ENCODE data around the gene HS1BP3.

Gene HS1BP3

DNA sequence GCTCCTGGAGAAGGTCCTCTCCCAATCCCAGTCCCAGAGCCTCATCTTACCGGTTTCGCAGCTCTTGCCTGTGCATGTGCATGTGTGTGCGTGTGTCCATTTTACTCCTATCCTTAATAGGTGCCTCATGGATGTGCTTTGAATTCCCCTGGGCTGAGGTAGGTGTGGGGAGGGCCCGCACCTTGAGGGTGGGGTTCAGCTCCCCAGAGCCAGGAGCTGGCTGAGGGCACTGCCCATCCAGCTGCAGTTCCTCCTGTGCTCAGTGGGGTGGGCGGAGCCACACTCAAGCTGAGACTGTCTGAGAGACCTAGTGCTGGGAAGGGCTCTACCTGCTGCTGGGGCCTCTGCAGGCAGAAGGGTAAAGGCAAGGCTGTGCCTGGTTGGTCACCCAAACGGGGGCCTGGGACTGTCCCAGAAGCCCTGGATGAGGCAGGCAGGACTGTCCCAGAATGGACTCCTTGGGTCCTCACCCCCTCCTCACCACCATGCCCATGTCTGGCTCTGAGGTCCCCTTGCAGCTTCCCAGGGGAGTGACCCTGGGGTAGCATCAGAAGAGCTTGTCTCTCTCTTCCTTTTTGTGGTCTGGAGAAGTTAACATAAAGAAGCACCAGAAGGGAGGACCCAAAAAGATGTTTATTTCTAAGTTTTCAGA is 24.9 kb upstream of the HS1BP3 start:
- in situ Hi-C loops (cut with HindIII; ENCODE audit: low sequenced_read_pairs), result loop anchor here (5.0 kb wide), 1 partner anchor 291 kb away; no protein-coding TSS in a partner anchor

DNA sequence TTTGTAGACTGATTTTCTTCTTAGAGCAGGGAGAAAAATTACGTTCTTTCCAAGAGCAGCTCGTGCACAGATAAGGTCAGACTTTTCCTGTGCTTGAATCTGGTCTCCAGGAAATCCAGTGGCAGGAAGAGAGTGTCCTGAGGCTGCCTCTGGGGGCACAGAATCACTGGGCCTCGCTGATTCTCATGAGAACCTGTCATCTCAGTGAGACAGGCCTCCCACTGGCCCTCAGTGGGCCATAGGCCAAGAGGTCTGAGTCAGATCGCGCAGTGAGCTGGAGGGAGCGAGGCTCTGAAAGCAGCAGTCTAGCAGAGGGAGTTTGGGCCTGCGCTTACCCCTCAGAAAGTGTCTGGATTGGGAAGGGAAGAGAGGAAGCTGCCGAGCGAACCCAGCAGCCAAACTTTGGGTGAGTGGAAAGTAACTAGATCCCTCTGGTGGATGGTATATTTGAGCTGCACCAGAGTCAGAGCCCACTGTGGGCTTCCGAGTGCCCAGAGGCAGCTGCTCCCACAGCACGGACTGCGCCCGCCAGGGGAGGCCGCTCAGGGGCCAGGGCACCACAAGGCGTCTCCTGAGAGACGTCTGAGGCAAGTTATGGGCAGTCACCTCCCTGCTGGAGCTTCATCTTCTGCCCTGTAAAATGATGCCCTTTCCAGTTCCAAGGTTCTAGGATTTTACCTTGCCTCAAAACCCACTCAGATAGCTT is 24.2 kb upstream of the HS1BP3 start:
- in situ Hi-C loops (cut with HindIII; ENCODE audit: low sequenced_read_pairs), result loop anchor here (5.0 kb wide), 1 partner anchor 292 kb away; no protein-coding TSS in a partner anchor

DNA sequence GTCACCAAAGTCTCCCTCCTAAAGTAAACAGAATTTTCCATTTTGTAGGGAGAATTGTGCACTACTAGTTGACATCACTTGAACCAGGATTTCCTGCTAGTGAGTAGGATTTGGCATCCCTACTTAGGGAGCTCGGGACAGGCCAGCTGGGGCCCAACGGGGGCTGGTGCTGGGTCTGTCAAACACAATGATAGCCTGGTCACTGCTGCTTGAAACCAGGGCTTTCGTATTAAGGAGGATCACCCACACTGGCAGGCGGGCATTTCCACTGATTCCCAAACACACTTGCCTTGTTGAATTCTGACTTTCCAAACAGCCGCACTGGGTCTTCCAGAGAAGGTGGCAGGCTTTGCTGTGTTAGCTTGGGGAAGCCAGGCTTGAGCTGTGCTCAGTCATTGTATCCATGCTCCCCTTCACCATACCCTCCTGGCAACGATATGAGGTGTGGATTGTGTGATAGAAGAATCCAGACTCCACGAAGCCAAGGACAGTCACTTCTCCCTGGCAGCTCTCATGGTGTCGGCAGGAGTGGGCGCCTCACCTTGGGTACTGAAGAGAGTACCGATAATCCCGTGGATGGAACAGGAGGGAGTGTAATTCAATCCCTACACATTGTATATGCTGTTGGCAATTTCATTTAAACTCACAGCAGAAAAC is 23.5 kb upstream of the HS1BP3 start:
- in situ Hi-C loops (cut with HindIII; ENCODE audit: low sequenced_read_pairs), result no loop called here

DNA sequence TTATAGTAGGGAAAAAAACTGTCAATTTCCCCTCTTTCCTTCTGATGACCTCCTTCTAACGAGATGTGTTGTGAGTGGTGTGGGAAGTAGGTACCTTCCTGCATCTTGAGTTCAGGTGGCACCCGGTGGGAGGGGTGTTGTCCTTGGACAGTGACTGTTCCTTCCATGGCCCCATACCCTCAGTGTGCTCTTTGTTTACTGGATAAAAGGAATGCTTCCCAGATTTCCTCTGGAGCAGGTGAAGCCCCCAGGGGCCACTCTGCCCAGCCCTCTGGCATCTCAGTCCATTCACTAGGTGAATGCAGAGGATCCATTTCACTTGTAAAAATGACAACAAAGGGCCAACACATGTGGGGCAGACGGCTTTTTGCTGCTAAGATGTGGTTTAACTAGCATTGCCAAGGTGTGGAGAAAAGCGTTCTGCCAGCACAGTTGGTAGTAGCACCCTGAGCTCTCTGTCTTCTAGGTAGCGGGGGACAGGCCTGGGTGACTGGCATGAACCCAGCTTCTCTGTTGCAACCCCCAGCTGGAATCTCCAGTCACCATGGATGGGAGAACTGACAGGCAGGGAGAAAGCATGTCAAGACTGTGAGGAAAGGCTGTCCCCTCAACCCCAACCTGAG is 22.9 kb upstream of the HS1BP3 start:
- in situ Hi-C loops (cut with HindIII; ENCODE audit: low sequenced_read_pairs), result no loop called here

DNA sequence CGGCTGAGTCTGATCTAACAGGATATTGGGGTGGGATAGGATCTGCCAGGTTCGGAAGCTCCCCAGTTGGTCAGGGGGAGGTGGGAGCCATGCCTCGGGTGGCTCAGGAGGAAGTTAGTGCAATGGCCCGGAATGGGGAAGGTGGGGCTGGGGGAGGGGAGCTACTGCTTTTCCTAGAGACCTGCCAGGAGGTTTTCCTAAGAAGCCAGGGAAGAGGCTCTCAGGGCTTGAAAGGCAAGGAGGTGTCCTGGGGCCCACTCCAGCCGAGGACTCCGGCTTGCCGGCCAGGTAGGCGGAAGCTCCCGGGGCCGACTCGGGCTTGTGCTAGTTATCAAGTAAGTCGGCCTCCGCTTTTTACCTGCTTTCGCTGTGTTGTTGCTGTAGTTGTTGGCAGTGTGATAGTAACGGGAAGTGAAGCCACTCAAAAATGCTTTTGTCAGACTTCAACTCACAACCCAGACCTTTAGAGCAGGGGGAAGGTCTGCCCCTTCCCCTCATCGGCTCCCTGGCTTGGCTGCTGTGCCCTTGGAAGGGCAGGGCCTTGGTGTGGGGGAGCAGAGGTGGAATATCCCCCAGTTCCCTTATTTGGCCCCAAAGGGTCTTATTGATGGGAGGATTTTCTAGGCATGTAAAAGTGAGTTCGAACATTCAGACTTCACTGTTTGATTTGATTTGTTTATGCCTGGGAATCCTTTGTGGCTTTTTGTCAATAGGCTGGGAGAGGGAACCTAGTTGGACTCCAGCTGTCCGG is 21.5 kb upstream of the HS1BP3 start:
- in situ Hi-C loops (cut with HindIII; ENCODE audit: low sequenced_read_pairs), result no loop called here

DNA sequence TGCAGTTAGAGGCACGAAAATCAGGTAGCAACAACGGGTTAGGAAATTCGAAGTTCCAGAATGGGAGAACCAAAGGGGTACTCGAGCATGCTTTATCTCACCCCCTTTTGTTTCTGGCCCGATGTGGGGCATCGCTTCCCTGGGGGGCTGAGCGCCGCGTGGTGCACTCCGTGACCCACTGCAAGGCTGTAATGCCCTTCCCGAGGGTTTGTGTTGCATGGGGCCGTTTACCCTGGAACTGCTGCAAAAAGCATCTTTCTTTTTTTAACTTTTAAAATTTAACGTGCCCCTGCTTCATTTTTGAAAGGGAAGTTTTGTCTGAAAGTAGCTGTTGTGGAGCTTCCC is 20.8 kb upstream of the HS1BP3 start:
- in situ Hi-C loops (cut with HindIII; ENCODE audit: low sequenced_read_pairs), result no loop called here

DNA sequence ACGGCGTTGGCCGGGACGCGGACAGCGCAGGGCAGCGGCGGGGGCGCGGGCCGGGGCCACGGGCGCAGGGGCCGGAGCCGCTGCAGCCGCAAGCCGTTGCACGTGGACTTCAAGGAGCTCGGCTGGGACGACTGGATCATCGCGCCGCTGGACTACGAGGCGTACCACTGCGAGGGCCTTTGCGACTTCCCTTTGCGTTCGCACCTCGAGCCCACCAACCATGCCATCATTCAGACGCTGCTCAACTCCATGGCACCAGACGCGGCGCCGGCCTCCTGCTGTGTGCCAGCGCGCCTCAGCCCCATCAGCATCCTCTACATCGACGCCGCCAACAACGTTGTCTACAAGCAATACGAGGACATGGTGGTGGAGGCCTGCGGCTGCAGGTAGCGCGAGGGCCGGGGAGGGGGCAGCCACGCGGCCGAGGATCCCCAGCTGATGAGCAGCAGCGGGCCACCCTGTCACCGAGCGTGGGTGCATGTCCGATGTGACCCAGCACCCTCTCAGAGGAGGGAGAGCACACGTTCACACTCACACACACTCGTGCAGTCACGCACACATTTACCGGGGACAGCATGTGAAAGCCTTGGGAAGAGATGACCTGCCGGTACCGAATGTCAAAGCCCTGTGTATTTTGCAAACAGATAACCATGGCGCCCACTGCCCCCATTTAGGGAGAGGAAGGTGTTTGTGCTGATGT is 20.3 kb upstream of the HS1BP3 start:
- in situ Hi-C loops (cut with HindIII; ENCODE audit: low sequenced_read_pairs), result no loop called here

DNA sequence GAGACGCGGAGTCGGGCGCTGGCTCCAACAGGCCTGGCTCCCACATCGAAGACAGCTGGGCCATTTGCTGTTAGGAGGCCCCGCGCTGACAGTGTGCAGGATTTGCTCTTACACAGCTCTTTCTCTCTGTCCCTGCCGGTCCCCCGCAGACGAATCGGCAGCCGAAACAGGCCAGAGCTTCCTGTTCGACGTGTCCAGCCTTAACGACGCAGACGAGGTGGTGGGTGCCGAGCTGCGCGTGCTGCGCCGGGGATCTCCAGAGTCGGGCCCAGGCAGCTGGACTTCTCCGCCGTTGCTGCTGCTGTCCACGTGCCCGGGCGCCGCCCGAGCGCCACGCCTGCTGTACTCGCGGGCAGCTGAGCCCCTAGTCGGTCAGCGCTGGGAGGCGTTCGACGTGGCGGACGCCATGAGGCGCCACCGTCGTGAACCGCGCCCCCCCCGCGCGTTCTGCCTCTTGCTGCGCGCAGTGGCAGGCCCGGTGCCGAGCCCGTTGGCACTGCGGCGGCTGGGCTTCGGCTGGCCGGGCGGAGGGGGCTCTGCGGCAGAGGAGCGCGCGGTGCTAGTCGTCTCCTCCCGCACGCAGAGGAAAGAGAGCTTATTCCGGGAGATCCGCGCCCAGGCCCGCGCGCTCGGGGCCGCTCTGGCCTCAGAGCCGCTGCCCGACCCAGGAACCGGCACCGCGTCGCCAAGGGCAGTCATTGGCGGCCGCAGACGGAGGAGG is 19.6 kb upstream of the HS1BP3 start:
- in situ Hi-C loops (cut with HindIII; ENCODE audit: low sequenced_read_pairs), result no loop called here

DNA sequence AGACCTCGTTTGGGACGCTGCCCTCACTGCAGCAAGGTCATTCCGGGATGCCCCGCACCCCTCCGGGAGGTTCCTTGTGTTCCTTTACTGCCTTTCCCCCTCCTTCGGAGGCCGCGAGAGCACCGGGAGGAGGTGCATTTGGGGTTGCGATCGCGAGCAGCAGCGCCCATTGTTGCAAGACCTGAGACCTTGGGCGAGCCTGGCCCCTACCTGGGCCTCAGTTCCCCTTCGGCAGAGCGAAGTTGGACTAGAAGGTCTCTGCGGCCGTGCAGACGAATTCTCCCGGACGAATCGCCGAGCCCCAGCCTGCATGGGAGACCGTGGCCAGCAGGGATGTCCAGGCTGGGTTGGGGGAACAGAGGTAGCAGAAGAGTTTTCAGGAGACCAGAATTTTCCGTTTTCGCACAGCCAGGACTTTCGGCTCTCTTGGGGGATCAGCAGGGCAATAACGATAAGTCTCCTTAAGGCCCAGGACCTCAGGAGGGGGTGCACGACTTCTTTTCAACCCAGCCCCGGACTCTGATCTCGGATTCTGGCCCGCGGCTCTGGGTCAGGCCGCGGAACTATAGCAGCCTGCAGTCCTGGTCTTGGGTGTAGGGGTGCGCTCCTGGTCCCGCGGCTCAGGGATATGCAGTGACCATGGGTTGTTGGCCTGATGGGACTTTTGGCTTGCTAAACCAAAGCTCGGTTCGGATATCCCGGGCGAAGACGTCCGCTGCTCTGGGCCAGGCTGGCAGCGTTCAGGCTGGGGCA is 18.8 kb upstream of the HS1BP3 start:
- in situ Hi-C loops (cut with HindIII; ENCODE audit: low sequenced_read_pairs), result no loop called here

DNA sequence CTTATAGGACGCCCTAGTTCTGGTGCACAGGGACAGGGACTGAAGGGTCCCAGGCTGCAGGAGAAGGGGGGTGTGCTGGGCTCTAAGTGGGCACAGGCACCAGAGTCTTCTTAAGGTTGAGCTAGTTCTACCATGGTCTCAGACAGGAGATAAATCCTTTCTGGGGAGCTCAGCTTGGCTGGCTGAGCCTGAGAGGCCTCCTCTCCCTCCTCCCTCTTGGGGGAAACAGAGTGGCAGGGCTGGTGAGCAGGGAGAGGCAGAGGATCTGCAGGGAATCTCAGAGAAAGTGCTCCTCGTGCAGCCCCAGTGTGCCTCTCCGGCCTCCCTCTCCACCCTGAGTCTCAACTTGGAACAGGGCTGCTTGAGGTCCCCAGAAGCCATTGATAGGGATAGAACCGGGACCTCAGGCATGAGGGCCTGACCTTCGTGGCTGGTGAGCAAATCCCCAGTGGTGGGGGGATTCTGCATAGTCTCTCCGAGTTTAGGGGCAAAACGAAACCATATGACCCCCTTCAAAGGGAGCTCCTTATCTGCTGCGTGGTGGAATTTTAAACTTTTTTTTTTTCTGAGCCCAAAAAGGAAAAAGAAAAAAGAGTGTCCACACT is 18.1 kb upstream of the HS1BP3 start:
- in situ Hi-C loops (cut with HindIII; ENCODE audit: low sequenced_read_pairs), result no loop called here

DNA sequence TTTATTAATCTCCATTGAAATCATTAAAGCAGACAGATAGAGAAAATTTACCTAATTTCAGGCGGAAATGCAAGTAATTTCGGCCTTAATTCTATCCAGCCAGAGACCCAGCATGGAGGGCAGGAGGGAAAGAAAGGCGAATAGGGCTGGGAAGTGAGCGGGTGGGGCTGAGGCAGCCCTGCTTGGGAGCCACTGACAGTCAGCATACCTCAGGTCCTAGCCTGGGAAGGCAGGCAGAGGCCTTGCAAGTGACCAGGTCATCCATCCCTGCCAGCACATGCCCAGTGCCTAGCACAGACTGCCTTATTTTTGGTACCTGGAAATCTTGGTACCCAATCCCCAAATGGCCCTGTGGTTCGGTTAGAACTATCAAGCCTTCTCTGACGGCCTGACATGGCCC is 17.6 kb upstream of the HS1BP3 start:
- in situ Hi-C loops (cut with HindIII; ENCODE audit: low sequenced_read_pairs), result no loop called here

DNA sequence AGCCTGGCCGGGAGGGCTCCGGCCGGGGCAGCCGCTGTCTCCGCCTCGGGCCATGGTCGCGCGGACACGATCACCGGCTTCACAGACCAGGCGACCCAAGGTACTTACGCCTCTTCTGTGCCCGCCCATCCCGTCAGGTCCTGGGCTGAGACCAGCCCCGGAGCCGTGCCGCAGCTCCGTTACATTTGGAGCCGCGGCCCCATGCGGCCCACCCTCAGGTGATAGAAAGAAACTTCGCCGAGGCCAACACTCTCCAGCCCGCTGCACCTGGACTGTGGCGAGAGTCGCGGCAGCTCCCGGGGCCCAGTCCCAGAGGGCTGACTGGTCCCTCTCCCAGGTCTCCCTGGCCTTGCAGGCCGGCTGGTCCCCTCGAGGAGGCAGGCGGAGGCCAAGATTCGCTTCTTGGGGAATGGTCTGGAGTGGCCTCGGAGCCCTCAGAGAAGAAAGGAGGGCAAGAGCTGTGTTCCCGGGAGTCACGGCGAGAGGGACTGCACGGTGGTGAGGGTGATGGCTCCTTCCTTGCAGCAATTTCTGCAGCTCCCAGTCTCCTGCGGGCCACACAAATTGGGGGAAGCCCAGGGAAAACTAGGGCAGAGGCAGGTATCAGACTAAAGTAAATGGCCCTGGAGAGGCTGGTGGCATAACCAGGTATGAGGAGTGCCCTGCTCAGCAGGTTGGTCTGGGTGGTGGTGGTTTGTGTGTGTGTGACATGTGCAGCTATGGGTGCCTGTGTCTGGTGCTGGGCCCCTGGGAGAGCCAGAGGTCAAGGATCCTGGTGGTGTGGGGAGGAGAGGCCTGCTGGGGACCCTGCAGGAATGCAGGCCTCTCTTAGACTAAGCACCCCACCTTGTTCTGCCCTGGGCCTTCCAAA is 16.9 kb upstream of the HS1BP3 start:
- in situ Hi-C loops (cut with HindIII; ENCODE audit: low sequenced_read_pairs), result no loop called here

DNA sequence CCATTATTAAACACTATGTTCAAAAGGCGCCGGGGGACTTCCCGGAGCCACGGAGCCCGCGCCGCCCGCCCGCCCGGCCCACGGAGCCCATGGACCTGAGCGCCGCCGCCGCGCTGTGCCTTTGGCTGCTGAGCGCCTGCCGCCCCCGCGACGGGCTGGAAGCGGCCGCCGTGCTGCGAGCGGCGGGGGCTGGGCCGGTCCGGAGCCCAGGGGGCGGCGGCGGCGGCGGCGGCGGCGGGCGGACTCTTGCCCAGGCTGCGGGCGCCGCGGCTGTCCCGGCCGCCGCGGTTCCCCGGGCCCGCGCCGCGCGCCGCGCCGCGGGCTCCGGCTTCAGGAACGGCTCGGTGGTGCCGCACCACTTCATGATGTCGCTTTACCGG is 16.2 kb upstream of the HS1BP3 start:
- in situ Hi-C loops (cut with HindIII; ENCODE audit: low sequenced_read_pairs), result no loop called here

DNA sequence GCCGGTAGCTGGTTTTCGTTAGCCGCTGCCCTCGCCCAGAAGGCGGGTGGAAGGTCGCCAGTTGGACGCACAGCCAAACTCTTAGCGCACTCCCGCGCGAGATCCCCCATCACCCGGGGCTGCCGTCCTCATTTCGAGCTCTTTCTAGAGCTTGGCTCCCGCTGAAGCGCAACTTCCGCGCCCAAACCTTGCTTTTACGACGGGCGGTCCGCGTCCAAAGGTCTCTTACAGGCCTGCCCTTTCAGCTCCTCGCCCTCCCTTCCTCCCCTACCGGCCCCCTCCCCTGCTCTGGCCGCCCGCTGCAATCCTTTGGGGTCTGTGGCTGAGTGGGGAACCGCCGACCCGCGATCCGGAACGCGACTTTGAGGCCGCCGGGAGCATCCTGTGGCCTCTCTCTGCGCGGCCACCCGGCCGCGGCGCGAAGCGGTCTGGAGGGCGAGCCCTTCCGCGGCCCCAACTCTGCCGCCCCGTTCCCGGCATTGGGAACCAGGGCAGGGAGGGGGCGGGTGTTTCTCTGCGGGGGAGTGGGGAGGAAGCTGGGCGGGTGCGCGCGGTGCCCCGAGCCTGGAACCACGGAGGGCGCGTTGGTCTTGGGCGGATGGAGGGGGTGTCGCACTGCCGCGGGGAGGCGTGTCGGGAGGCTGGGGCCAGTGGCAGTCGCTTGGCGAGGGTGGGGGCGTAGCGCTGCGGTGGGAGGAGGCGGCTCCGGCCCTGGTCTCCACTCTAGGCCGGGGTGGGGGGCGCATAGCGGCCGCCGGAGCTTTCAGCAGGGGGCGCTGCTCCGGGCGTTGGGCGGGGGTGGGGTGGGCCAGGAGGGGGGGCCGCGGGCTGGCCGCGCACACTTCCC is 15.6 kb upstream of the HS1BP3 start, which contains the start of gene GDF7:
Gene GDF7, plus strand, starts transcription at position 841 of the 847 bp plus-strand sequence. CDS start 96 bp downstream, outside the sequence.
- in situ Hi-C loops (cut with HindIII; ENCODE audit: low sequenced_read_pairs), result no loop called here

DNA sequence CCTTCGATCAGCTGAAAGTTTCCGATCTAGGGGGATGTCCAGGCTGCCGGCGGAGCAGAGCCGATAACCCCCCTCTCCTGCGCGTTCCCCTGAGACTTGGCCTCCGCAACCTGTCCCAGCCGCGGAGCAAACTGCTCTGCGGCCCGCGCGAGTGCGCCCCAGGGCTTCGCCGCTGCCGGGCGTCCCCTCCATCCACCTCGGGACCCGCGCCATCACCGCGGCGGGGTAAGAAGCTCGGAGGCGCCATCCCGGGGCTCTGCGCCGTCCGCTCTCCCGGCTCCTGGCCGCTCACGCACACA is 15.1 kb upstream of the HS1BP3 start:
- in situ Hi-C loops (cut with HindIII; ENCODE audit: low sequenced_read_pairs), result no loop called here

DNA sequence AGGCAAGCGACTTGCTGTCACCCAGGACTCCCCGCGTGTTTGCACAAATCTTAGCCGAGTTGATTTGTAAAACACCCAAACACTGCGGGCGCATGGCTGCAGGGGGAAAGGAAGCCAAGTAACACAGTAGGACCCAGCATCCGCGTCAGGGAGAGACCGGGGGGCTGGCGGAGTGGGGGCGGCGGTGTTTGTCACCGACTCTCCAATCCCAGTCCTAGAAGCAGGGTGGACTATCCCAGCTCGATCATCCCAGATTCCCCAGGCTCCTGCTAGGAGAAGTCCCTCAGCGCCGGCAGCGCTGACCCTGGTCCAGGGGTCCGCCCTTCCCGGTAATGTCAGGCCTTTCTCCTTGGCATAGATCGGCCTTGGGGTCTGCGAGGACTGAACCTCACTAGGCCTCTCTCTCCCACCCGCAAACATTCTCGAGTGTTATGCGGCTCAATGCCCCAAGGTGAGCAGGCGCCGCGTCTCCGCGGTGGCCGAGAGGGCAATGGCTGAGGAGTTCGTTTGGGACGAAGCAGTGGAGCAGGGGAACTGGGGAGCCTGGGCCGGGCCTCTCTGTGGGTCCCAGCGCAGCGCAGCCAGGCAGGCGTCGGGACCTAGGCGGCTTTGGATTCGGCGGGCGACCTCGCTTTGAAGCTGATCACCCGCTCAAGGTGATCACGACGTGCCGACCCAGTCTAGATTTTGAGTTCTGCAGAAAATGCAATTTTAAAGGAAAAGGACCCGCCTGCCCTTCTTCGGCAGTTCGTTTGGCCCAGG is 14.5 kb upstream of the HS1BP3 start:
- in situ Hi-C loops (cut with HindIII; ENCODE audit: low sequenced_read_pairs), result no loop called here
